Ureter (tissue), 1 donor: ENCODE data around the gene PUS7L. TPM values are rescaled to one million over a fixed set of nuclear protein-coding genes. Genes with fewer than 3 reads are reported as not detected.
"Not testable (repeated sequence)": the region's sequence is repeated elsewhere in the genome, so short reads cannot be mapped to it uniquely, and the experiment has no call there.

Experiments used
- DNase-seq: peaks from one replicate; pipeline ENCODE4 v3.0.0-alpha.2; 2020; ENCODE audit warnings: low spot score
- total RNA-seq: library from RNA; stranded (reverse); gene quantifications from one replicate; pipeline ENCODE4 v1.2.4, GENCODE V29; 2023
- donor health status: DM: yes; HTN: yes; CAD: no.

Gene PUS7L
- total RNA-seq, 1 donor from 2014 or later = 26.0 TPM

DNA sequence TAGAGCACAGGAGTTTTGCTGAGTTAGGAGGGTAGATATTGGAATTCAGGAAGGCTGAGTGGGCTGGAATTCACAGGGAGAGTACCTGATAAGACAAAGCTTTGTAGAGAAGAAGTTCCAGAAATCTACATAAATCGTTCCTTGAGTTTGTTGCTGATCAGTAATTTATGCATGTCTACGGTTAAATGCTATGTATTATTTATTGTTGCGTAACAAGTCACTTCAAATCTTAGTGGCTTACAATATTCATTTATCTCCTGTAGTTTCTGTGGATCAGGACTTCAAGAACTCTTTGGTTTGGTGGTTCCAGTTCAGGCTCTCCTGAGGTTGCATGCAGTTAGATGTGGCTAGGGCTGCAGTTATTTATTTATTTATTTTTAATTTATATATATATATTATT is 7.8 kb downstream of the PUS7L start:
- DNase-seq = no peak

DNA sequence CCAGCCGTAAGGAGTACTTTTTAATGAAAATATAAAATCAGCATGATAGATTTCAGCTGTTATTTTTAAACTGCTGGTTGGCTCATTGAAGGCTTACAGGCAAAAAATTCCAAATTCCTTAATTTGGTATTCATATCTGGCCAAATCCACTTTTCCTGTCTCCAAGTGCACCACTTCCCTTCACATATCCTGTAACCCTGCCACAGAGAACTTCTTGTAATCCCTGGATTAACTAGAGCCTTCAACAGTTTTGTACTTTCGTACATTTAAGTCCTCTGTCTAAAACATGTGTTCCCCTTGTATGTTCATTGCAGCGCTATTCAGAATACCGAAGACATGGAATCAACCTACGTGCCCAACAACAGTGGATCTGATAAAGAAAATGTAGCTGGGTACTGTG is 9.6 kb downstream of the PUS7L start:
- no peak for DNase-seq

DNA sequence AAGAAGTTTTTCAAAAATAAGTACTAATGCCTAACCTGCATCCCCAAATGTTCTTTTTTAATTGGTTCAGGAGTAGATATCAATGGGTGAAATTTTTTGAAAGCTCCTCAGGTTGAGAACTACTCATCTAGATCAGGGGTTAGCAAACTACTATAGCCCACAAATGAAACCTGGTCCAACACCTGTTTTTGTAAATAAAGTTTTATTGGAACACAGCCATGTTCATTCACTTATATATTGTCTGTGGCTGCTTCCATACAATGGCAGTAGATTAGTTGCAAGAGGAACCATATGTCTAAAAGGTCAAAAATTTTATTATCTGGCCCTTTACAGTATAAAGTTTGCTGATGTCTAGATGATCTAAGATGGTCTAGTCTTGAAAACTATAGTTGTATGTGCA is 13.8 kb downstream of the PUS7L start:
- DNase-seq = no peak

DNA sequence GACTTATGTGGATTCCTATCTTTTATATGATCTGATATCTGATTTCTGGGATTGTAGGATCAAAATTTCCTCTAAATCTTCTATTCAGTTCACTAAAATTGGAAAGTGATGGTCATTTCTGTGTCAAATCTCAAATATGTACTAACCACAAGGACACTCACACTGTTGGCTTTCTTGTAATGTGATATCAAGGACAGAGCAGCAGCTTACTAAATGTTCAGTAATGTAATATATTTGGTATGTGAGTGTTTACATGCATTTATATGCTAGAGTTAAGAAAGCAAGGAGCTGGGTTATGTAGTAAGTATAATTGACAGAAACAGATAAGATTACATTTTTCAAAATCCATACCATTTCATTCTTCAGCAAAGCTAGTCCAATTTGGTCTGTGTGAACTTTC is 16.5 kb downstream of the PUS7L start:
- no peak for DNase-seq

DNA sequence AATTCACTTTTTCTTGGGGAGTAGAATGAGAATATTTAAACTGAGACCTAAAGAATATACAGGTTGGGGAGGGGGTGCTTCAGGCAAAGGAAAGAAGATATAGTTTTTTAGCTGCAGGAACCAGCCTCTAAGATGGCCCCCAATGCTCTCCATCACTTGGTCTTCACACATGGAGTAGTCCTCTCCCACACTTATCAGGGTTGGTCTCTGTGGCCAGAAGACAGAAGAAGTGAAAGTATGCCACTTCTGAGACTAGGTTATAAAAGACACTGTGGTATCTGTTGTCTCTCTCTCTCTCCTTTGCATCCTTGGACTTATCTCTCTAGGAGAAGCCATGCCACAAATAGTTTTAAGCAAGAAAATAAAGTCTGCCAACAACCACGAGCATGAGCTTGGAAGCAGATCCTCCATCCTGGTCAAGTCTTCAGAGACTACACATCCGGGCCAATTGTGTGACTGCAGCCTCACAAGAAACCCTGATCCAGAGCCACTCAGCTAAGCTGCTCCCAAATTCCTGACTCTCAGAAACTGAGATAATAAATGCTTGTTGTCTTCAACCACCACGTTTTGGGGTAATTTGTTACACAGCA is 18.0 kb downstream of the PUS7L start:
- no peak for DNase-seq

DNA sequence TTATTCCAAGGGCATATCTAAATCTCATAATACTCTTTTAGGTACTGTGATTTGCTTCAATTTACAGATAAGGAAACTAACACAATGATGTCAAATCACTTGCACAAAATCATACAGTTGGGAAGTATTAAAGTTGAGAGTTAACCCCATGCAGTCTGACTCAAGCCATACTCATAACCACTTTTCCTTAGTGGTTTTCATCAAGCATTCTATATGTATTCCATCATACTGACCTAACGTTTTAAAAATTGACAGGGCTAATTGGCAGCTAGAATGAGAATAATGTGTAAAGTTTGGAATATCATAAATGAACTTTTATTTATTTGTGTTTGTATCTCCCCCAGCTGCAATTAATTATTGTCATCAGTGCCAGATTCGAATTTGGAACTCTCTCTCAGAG is 20.9 kb downstream of the PUS7L start:
- no peak for DNase-seq

DNA sequence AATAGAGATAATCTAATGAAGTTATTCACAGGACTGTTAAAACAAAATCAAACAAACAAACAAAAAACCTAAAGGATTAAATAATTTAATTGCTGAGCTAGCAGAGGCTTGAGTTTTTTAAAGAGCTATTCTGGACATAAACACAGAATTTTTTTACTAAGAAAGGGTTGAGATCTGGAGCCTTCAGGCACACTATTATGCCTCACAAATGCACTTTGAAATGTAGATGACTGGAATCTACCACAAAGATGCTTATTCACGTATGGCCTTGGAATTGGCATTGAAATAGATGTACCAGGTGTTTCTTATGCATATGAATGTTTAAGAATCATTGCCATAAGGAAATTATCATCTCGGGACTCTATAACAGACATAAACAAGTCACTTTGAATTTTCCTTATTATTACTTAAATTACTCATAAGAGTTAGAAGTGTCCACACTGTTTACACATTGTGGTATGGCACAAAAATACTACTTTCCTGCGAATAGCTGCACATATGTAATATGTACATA is 21.6 kb downstream of the PUS7L start:
- no peak for DNase-seq

DNA sequence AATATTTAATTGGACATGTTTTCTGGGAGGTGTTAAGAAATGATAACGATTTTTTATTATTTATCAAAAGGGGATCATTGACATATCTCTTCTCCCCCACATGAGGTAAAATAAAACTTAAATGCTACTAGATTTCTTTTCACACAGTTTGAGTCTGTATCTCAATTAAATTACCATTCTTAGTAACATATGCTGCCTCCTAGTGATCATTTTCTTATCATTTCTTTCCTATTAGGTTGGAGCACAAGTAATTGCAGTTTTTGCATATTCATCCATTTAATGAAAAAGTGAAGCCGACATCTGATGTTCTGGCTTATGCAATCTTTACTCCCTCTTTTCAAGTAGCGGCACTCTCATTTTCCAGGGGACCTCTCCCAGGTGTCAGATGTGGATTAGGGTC is 24.9 kb downstream of the PUS7L start:
- no peak for DNase-seq

DNA sequence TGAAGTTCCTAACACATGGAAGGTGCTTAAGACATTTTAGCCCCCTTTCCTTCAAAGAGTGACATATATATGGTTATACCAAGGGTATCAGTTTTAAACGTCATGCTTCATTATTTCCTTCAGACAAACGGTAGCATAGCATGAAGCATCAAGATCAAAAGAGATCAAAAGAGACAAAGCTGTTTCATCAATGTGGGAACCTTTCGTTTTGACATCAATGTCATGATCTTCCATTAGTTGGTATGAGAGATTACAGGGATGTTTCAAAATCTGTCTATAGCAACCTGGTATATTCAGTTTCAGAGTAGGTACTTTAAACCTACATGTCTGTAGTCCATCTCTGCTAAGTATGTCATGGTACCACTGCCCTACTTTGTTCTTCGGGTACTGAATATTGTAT is 28.3 kb downstream of the PUS7L start:
- no peak for DNase-seq

DNA sequence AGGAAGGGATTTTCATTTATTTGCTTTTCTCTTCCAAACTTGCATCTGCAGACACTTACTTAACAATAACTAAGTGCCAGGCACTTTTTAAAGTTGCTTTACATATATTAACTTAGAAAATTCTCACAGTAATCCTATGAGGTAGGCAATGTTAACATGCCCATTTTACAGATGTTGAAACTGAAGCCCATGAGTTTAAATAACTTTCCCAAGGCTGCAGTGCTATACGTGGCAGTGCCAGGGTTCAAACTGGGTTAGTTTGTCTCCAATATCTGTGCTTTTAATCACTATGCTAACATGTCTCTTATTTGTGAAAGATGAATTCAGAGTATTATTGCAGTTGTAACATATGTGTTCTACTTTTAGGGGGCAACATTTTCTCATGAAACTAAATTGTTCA is 29.9 kb downstream of the PUS7L start:
- no peak for DNase-seq

DNA sequence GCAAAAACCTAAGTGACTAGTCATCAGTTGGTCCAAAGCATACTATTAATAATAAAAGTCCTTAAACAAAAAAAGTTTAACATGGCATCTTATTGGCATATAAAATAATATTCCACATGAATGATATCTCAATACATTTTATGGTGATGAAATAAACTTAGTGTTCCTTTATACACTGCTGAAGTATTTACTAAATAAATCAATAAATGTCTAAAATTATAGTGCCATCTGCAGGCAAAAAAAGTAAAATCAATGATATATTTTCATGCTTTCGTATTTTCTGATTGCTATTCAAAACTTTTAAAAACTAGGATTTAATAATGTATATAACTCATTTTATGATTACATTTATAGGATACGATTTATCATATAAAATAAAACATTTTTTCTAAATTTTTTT is 30.5 kb downstream of the PUS7L start:
- DNase-seq = no peak

DNA sequence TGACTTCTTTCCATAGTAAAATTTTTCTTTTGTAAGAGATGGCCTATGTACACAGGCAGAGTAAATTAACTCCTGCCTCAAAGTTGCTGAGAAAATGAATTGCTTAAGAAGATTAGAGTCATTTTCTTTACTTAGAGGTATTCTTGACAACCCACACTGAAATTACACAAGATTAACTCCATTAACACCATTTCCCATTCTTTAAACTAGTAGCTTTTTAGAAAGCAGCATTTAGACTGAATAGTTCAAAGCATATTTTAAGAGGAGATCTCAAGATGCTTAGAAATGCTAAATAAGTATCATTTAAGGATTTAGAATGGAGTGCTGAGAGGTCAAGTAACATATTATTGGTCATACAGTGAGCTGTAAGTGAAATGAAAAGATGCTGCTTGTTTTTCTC is 35.5 kb downstream of the PUS7L start:
- no peak for DNase-seq

DNA sequence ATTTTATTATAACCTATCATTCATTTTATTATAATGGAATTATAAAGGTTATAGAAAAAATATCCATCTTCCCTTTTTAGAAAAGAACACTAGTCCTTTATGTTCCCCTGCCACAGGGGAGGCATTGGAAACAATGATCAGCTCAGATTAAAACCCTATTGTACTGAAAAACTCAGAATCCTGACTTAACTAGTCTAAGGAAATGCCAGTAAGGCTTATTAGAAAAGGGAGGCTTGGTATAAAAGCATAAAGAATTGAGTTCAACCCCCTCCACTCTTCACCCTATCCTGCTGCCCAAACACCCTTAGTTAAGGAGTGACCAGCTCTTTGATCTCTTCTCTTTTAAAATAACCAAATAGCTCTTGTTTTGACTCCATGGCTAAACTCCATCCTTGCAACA is 36.0 kb downstream of the PUS7L start:
- no peak for DNase-seq

DNA sequence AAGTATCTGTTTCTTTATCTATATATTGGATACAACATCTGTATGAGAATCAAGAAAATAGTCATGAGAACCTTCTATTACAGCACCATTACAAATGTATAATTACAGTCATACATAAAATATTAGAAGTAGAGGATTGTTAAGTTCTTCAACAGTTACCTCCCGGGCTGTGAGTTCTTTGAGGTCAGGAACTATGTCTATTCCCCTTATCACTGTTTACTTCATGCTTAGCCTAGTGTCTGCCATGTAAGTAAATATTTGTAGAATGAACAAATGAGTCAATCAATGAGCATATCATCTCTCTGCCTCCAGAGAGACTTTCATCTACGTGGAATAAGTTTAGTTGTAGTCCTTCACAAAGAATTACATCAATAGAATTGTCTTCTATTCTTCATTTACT is 47.2 kb downstream of the PUS7L start:
- no peak for DNase-seq

DNA sequence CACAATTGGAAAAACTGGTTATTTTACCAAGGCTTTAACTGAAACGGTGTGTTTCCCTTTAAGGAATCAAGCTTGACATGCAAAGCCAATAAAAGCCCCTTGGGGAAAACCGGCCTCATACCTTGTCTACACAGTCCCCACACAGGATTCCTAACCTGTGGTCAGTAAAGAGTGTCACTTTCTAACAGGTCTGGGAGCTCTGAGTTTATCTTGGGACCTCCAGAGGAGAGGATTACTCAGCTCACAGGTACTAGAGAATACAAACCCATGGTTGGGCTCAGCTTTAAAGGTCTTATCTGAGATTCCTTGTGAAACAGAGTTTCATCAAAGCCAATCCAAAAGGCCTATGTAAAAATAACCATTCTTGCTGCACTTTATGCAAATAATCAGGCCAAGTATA is 54.8 kb downstream of the PUS7L start:
- DNase-seq = not testable (repeated sequence)

DNA sequence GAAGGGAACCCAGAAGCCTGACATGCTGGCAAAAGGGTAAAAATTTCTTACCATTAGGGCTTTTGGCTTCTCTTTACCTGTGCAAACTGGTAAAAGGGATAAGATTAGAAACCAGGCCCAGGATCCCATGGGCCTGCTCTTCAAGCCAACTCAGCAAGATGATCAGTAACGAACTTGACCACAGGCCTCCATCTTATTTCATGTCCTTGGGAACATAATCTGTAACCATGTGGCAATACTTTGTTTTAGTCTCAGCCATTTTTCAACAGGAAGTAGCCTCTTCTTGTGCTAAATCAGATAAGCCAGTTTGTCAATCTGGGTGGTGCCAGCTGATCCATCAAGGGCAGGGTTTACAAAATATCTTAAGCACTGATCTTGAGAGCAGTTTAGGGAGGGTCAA is 57.4 kb downstream of the PUS7L start:
- not testable (repeated sequence) for DNase-seq

DNA sequence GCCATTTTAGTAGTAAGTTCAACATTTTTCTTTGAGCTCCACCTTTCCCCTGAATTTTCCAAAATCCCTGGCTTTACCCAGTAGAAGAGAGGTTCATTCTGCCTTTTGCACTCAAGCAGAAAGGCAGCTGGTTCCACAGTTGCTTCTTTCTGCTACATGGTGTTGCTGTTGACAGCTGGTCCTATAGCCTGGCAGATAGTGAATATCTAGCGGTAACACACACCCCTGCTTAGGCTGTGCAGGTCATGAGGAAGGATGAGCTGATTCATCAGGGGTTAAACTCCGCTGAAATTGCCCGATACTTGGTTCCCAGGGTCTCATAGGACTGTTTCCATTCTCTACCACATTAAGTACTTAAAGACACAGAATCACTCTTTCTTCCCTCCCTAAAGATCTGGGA is 62.4 kb downstream of the PUS7L start:
- no peak for DNase-seq

DNA sequence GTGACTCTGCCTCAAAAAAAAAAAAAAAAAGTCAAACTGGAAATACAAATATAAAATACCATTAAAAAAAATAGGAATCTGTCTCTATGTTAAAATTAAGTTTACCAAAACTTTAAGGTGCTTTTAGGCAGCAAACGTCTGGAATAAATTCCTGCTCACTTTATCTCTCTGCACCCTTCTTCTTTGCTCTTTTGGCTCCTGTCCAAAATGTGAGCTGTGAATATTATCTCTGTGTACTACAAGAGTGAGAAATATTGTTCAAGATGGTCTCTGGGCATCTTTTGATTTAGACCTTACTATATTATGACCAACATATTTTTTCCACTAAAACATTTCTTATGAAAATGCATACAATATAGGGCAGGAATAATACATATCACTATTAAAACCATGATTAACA is 63.7 kb downstream of the PUS7L start:
- DNase-seq = no peak

DNA sequence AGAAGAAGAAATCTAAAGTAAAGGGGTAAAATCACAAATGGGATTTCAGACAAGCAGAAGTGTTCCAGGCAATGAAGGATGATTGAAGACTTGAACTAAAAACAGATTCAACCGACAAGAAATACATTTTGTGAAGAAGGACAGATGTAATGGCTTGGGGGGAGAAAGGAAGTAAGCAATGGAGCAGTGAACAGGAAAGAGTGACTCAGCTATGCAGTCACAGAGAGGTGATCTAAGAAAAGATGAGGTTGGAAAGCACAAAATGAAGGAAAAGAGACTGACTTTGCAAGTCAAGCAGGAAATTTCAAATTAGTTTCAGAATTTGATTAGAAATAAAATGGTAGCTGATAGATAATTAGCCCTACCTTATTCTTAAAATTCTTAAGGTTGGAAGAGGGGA is 66.5 kb downstream of the PUS7L start:
- DNase-seq = no peak

DNA sequence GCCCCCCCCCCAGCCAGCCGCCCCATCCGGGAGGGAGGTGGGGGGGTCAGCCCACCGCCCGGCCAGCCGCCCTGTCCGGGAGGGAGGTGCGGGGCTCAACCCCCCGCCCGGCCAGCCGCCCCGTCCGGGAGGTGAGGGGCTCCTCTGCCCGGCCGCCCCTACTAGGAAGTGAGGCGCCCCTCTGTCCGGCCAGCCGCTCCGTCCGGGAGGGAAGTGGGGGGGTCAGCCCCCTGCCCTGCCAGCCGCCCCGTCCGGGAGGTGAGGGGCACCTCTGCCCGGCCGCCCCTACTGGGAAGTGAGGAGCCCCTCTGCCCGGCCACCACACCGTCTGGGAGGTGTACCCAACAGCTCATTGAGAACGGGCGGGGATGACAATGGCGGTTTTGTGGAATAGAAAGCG is 73.1 kb downstream of the PUS7L start:
- DNase-seq = not testable (repeated sequence)

DNA sequence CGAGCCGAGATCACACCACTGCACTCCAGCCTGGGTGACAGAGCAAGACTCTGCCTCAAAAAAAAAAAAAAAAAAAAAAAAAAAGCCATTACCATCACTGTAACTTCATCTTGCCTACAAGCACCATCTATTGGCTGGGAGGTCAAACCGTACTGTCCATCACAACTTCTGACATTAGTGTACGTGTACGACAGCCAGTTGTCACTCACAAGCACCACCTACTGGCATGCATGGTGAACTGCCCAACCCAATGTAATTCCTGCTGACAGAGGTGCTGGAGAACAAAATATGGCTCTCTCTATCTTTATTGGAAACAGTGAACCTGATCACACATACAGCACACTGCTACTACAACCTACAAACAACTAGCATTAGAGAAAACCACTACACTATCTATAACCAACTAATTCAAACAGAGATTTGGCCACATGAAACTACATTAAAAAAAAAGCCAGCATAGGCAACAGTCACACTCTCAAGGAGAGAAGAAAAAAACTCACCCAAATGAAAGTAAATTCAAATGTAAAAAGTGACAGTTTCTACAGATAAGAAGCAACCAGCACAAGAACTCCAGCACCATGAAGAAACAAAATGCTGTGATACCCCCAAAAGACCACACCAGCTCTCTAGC is 82.3 kb downstream of the PUS7L start:
- DNase-seq = no peak

DNA sequence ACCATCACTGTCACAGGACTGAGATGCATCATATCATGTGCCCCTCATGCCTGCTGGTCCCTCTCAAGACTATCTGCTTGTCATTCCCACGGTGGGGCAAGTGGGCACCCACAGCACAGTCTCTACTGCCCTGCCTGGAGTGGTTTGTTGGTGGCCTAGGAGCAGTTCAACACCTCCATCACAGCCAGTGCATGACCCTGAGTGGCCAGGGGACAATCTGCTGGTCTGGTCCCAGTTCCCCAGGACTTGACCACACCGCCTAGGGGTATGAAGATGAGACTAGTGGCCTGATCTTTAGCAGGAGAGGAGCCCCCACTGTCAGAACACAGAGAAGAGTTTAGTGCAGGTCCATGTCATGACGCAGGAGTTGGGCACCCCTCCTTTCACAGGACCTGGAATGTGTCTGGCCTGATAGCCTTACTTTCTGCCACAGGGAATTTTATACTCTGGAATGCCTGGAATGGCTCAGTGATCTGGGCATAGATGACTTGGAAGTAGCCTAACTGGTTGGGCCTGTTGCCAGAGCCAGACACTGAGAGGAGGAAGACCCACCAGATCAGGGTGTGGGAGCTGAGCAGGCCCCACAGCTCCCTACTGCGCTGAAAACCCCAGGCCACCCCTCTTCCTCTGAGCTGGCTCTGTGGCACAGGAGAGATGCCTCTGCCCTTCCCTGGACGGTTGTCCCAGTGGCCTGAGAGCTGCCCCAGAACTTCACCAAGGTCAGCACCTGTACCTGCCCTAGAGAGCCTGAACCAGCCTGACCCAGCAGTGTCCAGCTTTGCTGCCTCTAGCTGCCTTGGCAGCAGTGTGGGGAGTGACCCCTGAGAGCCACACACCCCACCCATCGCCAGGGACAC is 83.3 kb downstream of the PUS7L start:
- no peak for DNase-seq

DNA sequence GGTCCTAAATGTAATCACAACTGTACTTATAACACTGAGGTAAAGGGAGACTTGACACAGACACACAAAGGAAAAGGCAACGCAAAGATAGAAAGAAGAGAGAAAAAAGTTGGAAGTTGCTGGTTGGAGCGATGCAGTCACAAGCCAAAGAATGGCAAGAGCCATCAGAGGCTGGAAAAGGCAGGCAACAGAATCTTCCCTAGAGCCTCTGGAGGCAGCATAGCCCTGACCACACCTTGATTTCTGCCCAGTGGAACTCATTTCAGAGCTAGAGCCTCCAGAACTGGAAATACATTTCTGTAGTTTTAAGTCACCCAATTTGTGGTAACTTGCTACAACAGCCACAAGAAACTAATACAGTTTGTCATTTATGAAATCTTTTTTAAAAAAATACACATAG is 89.2 kb downstream of the PUS7L start:
- DNase-seq = no peak
